Hepatocyte (in vitro differentiated cells): ENCODE results near the gene MAP3K8. TPM values are rescaled to one million over a fixed set of nuclear protein-coding genes. Genes with fewer than 3 reads are reported as not detected.

Experiments used
- DNase-seq: peaks from one replicate; pipeline ENCODE4 v3.0.0-alpha.2; 2016; ENCODE audit warnings: low spot score
- H2AFZ ChIP-seq: fragments of 200-600 bp; sonication (generic); 2 replicates; pipeline ENCODE4 v1.6.0; 2016; ENCODE audit warnings: antibody characterized with exemption, mild to moderate bottlenecking
- H3K27ac ChIP-seq: fragments of 200-600 bp; sonication (generic); 2 replicates; pipeline ENCODE4 v1.5.1; 2016; ENCODE audit warnings: mild to moderate bottlenecking
- H3K27me3 ChIP-seq: fragments of 200-600 bp; sonication (generic); 2 replicates; pipeline ENCODE4 v1.6.1; 2016
- H3K36me3 ChIP-seq: fragments of 200-600 bp; sonication (generic); replicated peaks from 2 replicates; pipeline ENCODE4 v1.5.1; 2016; ENCODE audit warnings: low read depth; ENCODE audit not compliant: insufficient read depth
- H3K4me1 ChIP-seq: fragments of 200-600 bp; sonication (generic); 2 replicates; pipeline ENCODE4 v1.5.1; 2016; ENCODE audit warnings: mild to moderate bottlenecking, moderate library complexity; ENCODE audit not compliant: insufficient read depth
- H3K4me2 ChIP-seq: fragments of 200-600 bp; sonication (generic); 2 replicates; pipeline ENCODE4 v1.6.0; 2016
- H3K4me3 ChIP-seq: fragments of 200-600 bp; sonication (generic); 2 replicates; pipeline ENCODE4 v1.5.1; 2016; ENCODE audit warnings: mild to moderate bottlenecking
- H3K79me2 ChIP-seq: fragments of 200-600 bp; sonication (generic); 2 replicates; pipeline ENCODE4 v1.6.0; 2017; ENCODE audit warnings: mild to moderate bottlenecking
- H3K9me2 ChIP-seq: fragments of 200-600 bp; sonication (generic); replicated peaks from 2 replicates; pipeline ENCODE4 v1.6.0; 2017; ENCODE audit warnings: mild to moderate bottlenecking; ENCODE audit not compliant: insufficient read depth
- H3K9me3 ChIP-seq: fragments of 200-600 bp; sonication (generic); 2 replicates; pipeline ENCODE4 v1.5.1; 2016; ENCODE audit warnings: low read depth, mild to moderate bottlenecking
- H4K20me1 ChIP-seq: fragments of 200-600 bp; sonication (generic); 2 replicates; pipeline ENCODE4 v1.6.0; 2016; ENCODE audit warnings: mild to moderate bottlenecking; ENCODE audit not compliant: insufficient read depth, poor library complexity, severe bottlenecking
- EZH2 ChIP-seq: fragments of 200-600 bp; sonication (generic); IDR thresholded peaks from 2 replicates; pipeline ENCODE4 v1.6.1; 2016; ENCODE audit warnings: antibody characterized with exemption, mild to moderate bottlenecking, borderline replicate concordance
- EZH2phosphoT487 ChIP-seq: fragments of 200-600 bp; sonication (generic); IDR thresholded peaks from one replicate; pipeline ENCODE4 v1.6.1; 2018; ENCODE audit warnings: antibody characterized with exemption, mild to moderate bottlenecking, low read depth, moderate library complexity; ENCODE audit not compliant: unreplicated experiment, severe bottlenecking
- WGBS: methylation state at CpG from one replicate; pipeline ENCODE4 v1.1.6; 2016; ENCODE audit warnings: low lambda C conversion rate; ENCODE audit errors: missing lambda C conversion rate; 5-methylcytosine and 5-hydroxymethylcytosine counted together
- polyA plus RNA-seq: library from polyadenylated mRNA; unstranded; fragments of >200 nt; fragmentation: Nextera tagmentation; extraction: Ambion mirVana; gene quantifications from 2 replicates; pipeline ENCODE4 v1.2.1, GENCODE V29; 2016
- total RNA-seq: library from RNA; depleted of rRNA; stranded (reverse); fragments of >200 nt; gene quantifications from 2 replicates; pipeline ENCODE4 v1.2.3, GENCODE V29; 2014
- TF ChIP-seq, protein P1 (sequence below): fragments of 200-600 bp; sonication (generic); IDR thresholded peaks from 2 replicates; pipeline ENCODE4 v1.5.1; 2016; ENCODE audit warnings: antibody characterized with exemption, mild to moderate bottlenecking; ENCODE audit not compliant: poor library complexity

Gene MAP3K8
- total and polyA plus RNA-seq, 2 experiments from 2014 or later, result 23.0 to 40.0 TPM

DNA sequence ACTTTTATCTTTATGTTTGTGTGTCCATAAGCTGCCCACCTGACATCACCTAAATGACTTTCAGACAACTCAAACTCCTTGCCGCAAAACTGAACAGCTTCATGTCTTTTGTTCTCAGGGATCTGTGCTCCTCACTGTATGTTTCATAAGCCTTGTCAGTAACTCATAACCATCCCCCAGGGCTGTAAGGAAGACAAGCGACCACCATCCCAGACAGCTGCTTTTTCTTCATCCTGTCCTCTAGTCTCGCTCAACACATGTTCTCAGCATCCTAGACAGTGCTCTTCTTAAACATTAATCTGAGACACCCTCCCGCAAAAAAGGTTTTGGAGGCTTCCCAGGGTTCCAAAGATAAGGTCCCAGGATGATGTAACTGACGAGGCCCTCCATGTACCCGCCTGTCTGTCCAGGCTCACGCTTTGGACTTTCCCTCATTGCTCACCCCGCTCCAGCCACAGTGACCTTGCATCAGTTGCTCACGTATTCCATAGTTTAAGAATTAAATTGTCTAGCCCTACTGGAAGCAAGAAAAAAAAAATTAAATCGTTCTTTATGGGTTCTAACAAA, 69.8 kb downstream of the MAP3K8 start:
- H3K27ac ChIP-seq, result no peak overlapping the region
- H3K4me2 ChIP-seq, result no peak overlapping the region
- no peak for TF ChIP-seq EZH2
- TF ChIP-seq, protein P1, sequence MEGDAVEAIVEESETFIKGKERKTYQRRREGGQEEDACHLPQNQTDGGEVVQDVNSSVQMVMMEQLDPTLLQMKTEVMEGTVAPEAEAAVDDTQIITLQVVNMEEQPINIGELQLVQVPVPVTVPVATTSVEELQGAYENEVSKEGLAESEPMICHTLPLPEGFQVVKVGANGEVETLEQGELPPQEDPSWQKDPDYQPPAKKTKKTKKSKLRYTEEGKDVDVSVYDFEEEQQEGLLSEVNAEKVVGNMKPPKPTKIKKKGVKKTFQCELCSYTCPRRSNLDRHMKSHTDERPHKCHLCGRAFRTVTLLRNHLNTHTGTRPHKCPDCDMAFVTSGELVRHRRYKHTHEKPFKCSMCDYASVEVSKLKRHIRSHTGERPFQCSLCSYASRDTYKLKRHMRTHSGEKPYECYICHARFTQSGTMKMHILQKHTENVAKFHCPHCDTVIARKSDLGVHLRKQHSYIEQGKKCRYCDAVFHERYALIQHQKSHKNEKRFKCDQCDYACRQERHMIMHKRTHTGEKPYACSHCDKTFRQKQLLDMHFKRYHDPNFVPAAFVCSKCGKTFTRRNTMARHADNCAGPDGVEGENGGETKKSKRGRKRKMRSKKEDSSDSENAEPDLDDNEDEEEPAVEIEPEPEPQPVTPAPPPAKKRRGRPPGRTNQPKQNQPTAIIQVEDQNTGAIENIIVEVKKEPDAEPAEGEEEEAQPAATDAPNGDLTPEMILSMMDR, result no peak
- no peak for TF ChIP-seq EZH2phosphoT487
- H2AFZ ChIP-seq, result no peak overlapping the region
- no peaks in the 10 kb centered on the region for H3K4me1 ChIP-seq
- no peak overlapping the region for H3K4me3 ChIP-seq
- WGBS, result 84% methylated on average over 10 of the region's 10 CpGs
- no peak for DNase-seq
- no peaks in the 10 kb centered on the region for H3K9me2 ChIP-seq
- H3K9me3 ChIP-seq, result no peaks in the 10 kb centered on the region
- H4K20me1 ChIP-seq, result no peaks in the 10 kb centered on the region
- H3K79me2 ChIP-seq, result no peaks in the 10 kb centered on the region
- no peaks in the 10 kb centered on the region for H3K36me3 ChIP-seq
- no peaks in the 10 kb centered on the region for H3K27me3 ChIP-seq

DNA sequence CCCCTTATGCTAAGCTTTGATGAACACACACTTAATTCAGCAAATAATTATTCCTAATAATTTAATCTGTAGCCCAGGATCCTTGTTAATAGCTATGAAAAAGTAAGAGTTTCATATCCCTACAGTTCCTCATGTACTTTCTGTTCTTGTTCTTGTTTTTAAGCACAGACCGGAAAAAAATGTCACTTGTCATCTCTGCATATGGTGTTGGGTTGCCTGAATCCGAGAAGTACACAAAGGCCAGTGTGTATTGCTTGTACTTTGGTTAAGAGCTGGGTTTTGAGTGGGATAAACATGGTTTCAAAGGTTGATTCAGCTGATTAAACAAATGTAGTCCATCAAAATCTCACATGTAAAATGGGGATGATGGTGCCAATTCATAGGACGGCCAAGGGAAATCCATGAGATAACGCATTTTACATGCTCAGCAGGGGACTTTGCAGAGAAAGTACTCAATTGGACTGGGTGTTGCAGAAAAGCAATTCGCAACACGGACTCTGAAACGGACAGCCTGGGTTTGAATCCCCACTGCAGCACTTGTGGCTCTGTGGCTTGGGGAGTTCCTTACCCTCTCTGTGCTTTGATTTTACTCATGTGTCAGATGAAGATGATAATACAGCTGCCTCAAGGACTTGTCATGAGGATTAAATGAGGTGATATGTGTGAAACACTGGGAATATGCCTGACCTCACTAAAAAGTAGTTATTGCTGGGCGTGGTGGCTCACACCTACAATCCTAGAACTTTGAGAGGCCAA, 71.7 kb downstream of the MAP3K8 start:
- TF ChIP-seq, protein P1, result no peak
- TF ChIP-seq EZH2phosphoT487, result no peak
- no peak for TF ChIP-seq EZH2
- Histone ChIP-seq H4K20me1 (no peaks in the 10 kb centered on the region), H3K4me3 (no peak overlapping the region), H3K9me2 (no peaks in the 10 kb centered on the region), H3K4me2 (no peak overlapping the region), H3K27ac (no peak overlapping the region), H3K4me1 (no peaks in the 10 kb centered on the region), H3K9me3 (no peaks in the 10 kb centered on the region), H3K36me3 (no peaks in the 10 kb centered on the region), H3K79me2 (no peaks in the 10 kb centered on the region), H2AFZ (no peak overlapping the region), H3K27me3 (no peaks in the 10 kb centered on the region)
- WGBS, result 92% methylated on average over 8 of the region's 8 CpGs
- no peak for DNase-seq

DNA sequence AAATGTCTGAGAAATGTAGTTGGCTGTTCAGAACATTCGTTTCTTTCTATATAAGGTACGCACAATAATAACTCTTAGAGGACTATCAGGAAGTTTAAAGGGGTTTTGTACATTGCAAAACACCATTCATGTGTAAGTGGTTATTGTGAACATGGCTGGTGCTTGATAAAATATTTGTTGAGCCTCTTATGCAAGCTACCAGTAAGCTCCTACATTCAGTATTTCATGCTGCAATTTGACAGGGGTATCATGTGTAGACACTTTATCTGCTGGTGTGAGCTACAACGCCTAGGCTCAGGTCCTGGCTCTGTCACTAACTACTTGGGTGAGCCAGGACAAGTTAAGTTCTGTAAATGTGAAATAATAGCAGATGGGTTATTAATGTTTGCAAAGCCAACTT, 75.5 kb downstream of the MAP3K8 start:
- H4K20me1 ChIP-seq, result no peaks in the 10 kb centered on the region
- no peaks in the 10 kb centered on the region for H3K79me2 ChIP-seq
- TF ChIP-seq, protein P1, result no peak
- TF ChIP-seq EZH2phosphoT487 (no peak), EZH2 (no peak)
- H3K27ac ChIP-seq, result no peak overlapping the region
- WGBS, result 88% methylated on average over 3 of the region's 3 CpGs
- no peaks in the 10 kb centered on the region for H3K9me2 ChIP-seq
- H3K27me3 ChIP-seq, result no peaks in the 10 kb centered on the region
- no peak overlapping the region for H3K4me2 ChIP-seq
- no peaks in the 10 kb centered on the region for H3K9me3 ChIP-seq
- H2AFZ ChIP-seq, result no peak overlapping the region
- no peaks in the 10 kb centered on the region for H3K4me1 ChIP-seq
- H3K4me3 ChIP-seq, result no peak overlapping the region
- no peaks in the 10 kb centered on the region for H3K36me3 ChIP-seq
- no peak for DNase-seq
